Measurements from ENCODE around the gene ARL11.

ARL11 gene

GRCh38 chr13:49622174-49622946 lies 5.9 kb upstream of the ARL11 start:
- H2AFZ ChIP-seq, result no peak overlapping the region
- H3K4me2 ChIP-seq (ENCODE audit: low read length), result peak overlapping the region; percentile 13
- H3K4me1 ChIP-seq, result peaks cover 4% of the 10 kb centered on the region
- no peaks in the 10 kb centered on the region for H3K9me3 ChIP-seq (ENCODE audit: control insufficient read depth, low read length)
- no peaks in the 10 kb centered on the region for H3K36me3 ChIP-seq (ENCODE audit: control insufficient read depth, insufficient read depth, low read length)
- no peak overlapping the region for H3K27ac ChIP-seq
- no peak for TF ChIP-seq CTCF (IDR thresholded peaks at IDR 0.05)
- no peaks in the 10 kb centered on the region for H3K27me3 ChIP-seq (ENCODE audit: control insufficient read depth, insufficient read depth, low read length)
- no peak overlapping the region for H3K9ac ChIP-seq
- no peak overlapping the region for H3K4me3 ChIP-seq (ENCODE audit: low read depth, low read length)
- H3K79me2 ChIP-seq, result no peaks in the 10 kb centered on the region

GRCh38 chr13:49624229-49624628 lies 4.1 kb upstream of the ARL11 start:
- no peak overlapping the region for H3K4me3 ChIP-seq (ENCODE audit: low read depth, low read length)
- no peak overlapping the region for H3K9ac ChIP-seq
- no peaks in the 10 kb centered on the region for H3K27me3 ChIP-seq (ENCODE audit: control insufficient read depth, insufficient read depth, low read length)
- H3K4me1 ChIP-seq, result peaks cover 4% of the 10 kb centered on the region
- no peak overlapping the region for H3K27ac ChIP-seq
- H3K9me3 ChIP-seq (ENCODE audit: control insufficient read depth, low read length), result no peaks in the 10 kb centered on the region
- H2AFZ ChIP-seq, result no peak overlapping the region
- H3K4me2 ChIP-seq (ENCODE audit: low read length), result no peak overlapping the region
- no peak for TF ChIP-seq CTCF (IDR thresholded peaks at IDR 0.05)
- H3K79me2 ChIP-seq, result no peaks in the 10 kb centered on the region
- H3K36me3 ChIP-seq (ENCODE audit: control insufficient read depth, insufficient read depth, low read length), result no peaks in the 10 kb centered on the region

DNA sequence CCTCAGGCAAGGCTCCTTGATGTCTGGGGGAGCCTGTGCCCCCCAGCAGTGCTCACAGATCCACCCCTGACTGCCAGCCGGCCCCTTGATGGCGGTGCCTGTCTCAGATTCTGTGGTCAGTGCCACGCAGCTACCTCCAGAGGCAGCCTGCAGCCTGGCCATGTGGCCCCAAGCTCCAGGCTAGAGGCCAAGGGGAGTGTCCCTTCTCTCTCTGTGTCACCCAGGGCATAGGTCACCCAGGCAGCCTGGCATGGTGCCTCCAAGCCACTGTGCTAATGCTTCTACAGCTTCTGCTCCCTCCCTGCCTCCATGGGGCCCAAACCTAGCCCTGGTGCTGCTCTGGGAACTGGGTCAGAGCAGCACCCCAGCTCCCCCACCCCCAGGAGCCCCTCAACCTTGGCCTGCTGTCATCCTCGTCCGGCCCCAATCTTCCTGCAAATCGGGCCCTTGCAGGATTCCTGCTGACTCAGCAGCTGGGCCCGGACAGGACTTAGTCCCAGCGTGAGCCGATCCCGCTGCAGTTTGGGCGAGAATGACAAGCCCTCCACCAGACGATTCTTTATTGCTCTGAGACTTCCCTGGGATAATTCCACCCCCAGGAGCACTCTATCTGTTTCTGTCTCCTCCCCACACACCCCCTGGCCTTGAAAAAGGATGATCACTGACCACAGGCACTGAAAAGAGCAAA lies 2.8 kb upstream of the ARL11 start:
- no peaks in the 10 kb centered on the region for H3K27me3 ChIP-seq (ENCODE audit: control insufficient read depth, insufficient read depth, low read length)
- no peak overlapping the region for H3K9ac ChIP-seq
- no peak for TF ChIP-seq CTCF (IDR thresholded peaks at IDR 0.05)
- H3K36me3 ChIP-seq (ENCODE audit: control insufficient read depth, insufficient read depth, low read length), result no peaks in the 10 kb centered on the region
- peak overlapping the region; percentile 69 for H2AFZ ChIP-seq
- peaks cover 4% of the 10 kb centered on the region for H3K4me1 ChIP-seq
- H3K9me3 ChIP-seq (ENCODE audit: control insufficient read depth, low read length), result no peaks in the 10 kb centered on the region
- H3K79me2 ChIP-seq, result no peaks in the 10 kb centered on the region
- H3K27ac ChIP-seq, result no peak overlapping the region
- no peak overlapping the region for H3K4me2 ChIP-seq (ENCODE audit: low read length)
- no peak overlapping the region for H3K4me3 ChIP-seq (ENCODE audit: low read depth, low read length)

GRCh38 chr13:49629196-49629938 lies 1.1 kb downstream of the ARL11 start:
- no peaks in the 10 kb centered on the region for H3K36me3 ChIP-seq (ENCODE audit: control insufficient read depth, insufficient read depth, low read length)
- no peak for TF ChIP-seq CTCF (IDR thresholded peaks at IDR 0.05)
- H3K27ac ChIP-seq, result no peak overlapping the region
- no peaks in the 10 kb centered on the region for H3K27me3 ChIP-seq (ENCODE audit: control insufficient read depth, insufficient read depth, low read length)
- H3K9ac ChIP-seq, result no peak overlapping the region
- no peaks in the 10 kb centered on the region for H3K79me2 ChIP-seq
- peaks cover 4% of the 10 kb centered on the region for H3K4me1 ChIP-seq
- no peak overlapping the region for H3K4me2 ChIP-seq (ENCODE audit: low read length)
- H3K9me3 ChIP-seq (ENCODE audit: control insufficient read depth, low read length), result no peaks in the 10 kb centered on the region
- H3K4me3 ChIP-seq (ENCODE audit: low read depth, low read length), result no peak overlapping the region
- H2AFZ ChIP-seq, result no peak overlapping the region

Measured in parathyroid adenoma (tissue), 2 donors.